ENCODE results near the gene CTNNB1. TPM values are rescaled to one million over a fixed set of nuclear protein-coding genes. Genes with fewer than 3 reads are reported as not detected.

CTNNB1 gene
- total and polyA plus RNA-seq, 2 experiments from 2014 or later, result 89.4 to 566 TPM

DNA sequence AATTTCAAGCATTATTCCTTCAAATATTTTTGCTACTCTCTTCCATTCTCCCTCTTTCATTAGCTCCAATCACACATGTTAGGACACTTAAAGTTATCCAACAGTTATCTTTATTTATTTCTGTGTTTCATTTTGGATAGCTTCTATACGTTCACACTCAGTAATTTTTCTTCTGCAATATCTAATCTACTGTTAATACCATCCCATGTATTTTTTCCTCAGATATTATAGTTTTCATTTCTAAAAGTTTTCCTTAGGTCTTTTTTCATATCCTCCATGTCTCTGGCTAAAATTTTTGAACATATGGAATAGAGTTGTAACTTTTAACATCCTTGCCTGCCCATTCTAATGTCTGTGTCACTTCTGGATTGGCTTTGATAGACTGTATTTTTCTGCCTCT, 73.4 kb downstream of the CTNNB1 start:
- Histone ChIP-seq H3K4me3 (no peak overlapping the region), H3K27ac (ENCODE audit: low read depth) (no peak overlapping the region), H4K20me1 (replicated peaks; ENCODE audit: insufficient read depth) (no peaks in the 10 kb centered on the region), H2AFZ (no peak overlapping the region), H3K4me2 (no peak overlapping the region), H3K4me1 (ENCODE audit: insufficient read depth) (no peaks in the 10 kb centered on the region; the same call in 1 of the 2 replicates), H3K79me2 (replicated peaks; ENCODE audit: insufficient read depth) (no peaks in the 10 kb centered on the region), H3K27me3 (ENCODE audit: insufficient read depth) (no peaks in the 10 kb centered on the region), H3K9me2 (ENCODE audit: insufficient read depth) (0 out of 2 replicates have a peak, but pooled peaks cover 6% of the 10 kb centered on the region), H3K36me3 (ENCODE audit: insufficient read depth) (0 out of 2 replicates have a peak, but pooled peaks cover 3% of the 10 kb centered on the region), H3F3A (replicated peaks; ENCODE audit: low read depth) (no peaks in the 10 kb centered on the region)
- TF ChIP-seq, protein P1, sequence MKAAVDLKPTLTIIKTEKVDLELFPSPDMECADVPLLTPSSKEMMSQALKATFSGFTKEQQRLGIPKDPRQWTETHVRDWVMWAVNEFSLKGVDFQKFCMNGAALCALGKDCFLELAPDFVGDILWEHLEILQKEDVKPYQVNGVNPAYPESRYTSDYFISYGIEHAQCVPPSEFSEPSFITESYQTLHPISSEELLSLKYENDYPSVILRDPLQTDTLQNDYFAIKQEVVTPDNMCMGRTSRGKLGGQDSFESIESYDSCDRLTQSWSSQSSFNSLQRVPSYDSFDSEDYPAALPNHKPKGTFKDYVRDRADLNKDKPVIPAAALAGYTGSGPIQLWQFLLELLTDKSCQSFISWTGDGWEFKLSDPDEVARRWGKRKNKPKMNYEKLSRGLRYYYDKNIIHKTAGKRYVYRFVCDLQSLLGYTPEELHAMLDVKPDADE (IDR thresholded peaks at IDR 0.05), result no peak
- TF ChIP-seq POLR2AphosphoS5 (IDR thresholded peaks at IDR 0.05; ENCODE audit: low read depth), result no peak
- no peak for TF ChIP-seq NANOG (IDR thresholded peaks at IDR 0.05; ENCODE audit: borderline replicate concordance)
- TF ChIP-seq ZNF114 (CRISPR knock-in tag; IDR thresholded peaks at IDR 0.05), result no peak
- H3K4me1 Mint-ChIP-seq, result peaks cover under 1% of the 10 kb centered on the region; the same call in 2 of the 3 replicates
- no peak overlapping the region for H3K27ac Mint-ChIP-seq
- H3K27me3 Mint-ChIP-seq (ENCODE audit: insufficient read depth, low read depth, poor library complexity), result peaks cover 2% of the 10 kb centered on the region
- ATAC-seq (no peak), DNase-seq (ENCODE audit: low spot score) (no peak)
- peaks cover 37% of the 10 kb centered on the region for H3K36me3 Mint-ChIP-seq (ENCODE audit: low read depth)
- no peak overlapping the region for H3K4me3 Mint-ChIP-seq
- H3K9me3 Mint-ChIP-seq, result peaks cover 37% of the 10 kb centered on the region

DNA sequence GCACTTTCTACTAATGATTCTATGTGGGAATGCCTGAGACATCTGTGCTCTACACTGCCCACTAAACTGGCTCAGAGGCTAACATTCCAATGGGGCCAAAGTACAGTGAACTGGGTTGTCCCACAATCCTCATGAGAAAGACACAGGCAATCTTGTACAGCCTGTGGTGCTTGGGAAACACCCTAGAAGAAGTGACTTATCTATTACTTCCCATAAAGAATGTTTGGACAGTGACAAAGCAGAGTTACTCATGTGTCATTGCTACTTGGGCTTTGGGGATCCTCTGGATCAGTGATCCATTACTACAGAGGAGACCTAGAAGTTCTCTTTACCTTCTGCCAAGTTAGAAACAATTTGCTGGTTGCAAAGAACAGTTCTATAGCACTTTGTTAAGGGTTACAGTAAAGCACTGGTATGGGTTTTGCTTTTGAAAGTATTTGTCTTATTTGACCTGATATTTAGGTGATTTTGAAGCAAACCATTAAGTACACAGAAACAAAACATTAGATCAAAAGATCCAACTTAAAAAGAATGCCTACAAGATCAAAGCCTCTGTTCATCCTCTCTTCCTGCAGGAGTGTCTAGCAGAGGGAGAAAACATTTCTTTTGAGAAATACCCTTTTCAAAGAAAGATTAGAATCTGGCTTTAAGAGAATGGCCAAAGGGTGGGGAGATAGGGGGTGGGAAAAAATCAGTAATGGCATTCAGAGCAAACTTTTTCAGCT, 75.8 kb downstream of the CTNNB1 start:
- no peak overlapping the region for H3K27ac Mint-ChIP-seq
- peaks cover 37% of the 10 kb centered on the region for H3K36me3 Mint-ChIP-seq (ENCODE audit: low read depth)
- DNase-seq (ENCODE audit: low spot score) (no peak), ATAC-seq (no peak)
- no peak overlapping the region for H3K4me3 ChIP-seq
- H3K9me2 ChIP-seq (ENCODE audit: insufficient read depth), result no peaks in the 10 kb centered on the region
- no peaks in the 10 kb centered on the region for H3K79me2 ChIP-seq (replicated peaks; ENCODE audit: insufficient read depth)
- H3K27ac ChIP-seq (ENCODE audit: low read depth), result no peak overlapping the region
- H3K4me2 ChIP-seq, result no peak overlapping the region
- H3K36me3 ChIP-seq (ENCODE audit: insufficient read depth), result 0 out of 2 replicates have a peak, but pooled peaks cover 3% of the 10 kb centered on the region
- H3K9me3 Mint-ChIP-seq, result peaks cover 37% of the 10 kb centered on the region
- H3K4me3 Mint-ChIP-seq, result no peak overlapping the region
- peaks cover 10% of the 10 kb centered on the region for H3K4me1 ChIP-seq (ENCODE audit: insufficient read depth)
- no peak for TF ChIP-seq STAT1 (IDR thresholded peaks at IDR 0.05; ENCODE audit: unreplicated experiment)
- TF ChIP-seq, protein P2, sequence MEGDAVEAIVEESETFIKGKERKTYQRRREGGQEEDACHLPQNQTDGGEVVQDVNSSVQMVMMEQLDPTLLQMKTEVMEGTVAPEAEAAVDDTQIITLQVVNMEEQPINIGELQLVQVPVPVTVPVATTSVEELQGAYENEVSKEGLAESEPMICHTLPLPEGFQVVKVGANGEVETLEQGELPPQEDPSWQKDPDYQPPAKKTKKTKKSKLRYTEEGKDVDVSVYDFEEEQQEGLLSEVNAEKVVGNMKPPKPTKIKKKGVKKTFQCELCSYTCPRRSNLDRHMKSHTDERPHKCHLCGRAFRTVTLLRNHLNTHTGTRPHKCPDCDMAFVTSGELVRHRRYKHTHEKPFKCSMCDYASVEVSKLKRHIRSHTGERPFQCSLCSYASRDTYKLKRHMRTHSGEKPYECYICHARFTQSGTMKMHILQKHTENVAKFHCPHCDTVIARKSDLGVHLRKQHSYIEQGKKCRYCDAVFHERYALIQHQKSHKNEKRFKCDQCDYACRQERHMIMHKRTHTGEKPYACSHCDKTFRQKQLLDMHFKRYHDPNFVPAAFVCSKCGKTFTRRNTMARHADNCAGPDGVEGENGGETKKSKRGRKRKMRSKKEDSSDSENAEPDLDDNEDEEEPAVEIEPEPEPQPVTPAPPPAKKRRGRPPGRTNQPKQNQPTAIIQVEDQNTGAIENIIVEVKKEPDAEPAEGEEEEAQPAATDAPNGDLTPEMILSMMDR (conservative IDR thresholded peaks at IDR 0.05; ENCODE audit: low read depth in 2 of 2), result no peak
- TF ChIP-seq, protein P3, sequence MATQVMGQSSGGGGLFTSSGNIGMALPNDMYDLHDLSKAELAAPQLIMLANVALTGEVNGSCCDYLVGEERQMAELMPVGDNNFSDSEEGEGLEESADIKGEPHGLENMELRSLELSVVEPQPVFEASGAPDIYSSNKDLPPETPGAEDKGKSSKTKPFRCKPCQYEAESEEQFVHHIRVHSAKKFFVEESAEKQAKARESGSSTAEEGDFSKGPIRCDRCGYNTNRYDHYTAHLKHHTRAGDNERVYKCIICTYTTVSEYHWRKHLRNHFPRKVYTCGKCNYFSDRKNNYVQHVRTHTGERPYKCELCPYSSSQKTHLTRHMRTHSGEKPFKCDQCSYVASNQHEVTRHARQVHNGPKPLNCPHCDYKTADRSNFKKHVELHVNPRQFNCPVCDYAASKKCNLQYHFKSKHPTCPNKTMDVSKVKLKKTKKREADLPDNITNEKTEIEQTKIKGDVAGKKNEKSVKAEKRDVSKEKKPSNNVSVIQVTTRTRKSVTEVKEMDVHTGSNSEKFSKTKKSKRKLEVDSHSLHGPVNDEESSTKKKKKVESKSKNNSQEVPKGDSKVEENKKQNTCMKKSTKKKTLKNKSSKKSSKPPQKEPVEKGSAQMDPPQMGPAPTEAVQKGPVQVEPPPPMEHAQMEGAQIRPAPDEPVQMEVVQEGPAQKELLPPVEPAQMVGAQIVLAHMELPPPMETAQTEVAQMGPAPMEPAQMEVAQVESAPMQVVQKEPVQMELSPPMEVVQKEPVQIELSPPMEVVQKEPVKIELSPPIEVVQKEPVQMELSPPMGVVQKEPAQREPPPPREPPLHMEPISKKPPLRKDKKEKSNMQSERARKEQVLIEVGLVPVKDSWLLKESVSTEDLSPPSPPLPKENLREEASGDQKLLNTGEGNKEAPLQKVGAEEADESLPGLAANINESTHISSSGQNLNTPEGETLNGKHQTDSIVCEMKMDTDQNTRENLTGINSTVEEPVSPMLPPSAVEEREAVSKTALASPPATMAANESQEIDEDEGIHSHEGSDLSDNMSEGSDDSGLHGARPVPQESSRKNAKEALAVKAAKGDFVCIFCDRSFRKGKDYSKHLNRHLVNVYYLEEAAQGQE (IDR thresholded peaks at IDR 0.05; ENCODE audit: unreplicated experiment), result no peak
- no peak for TF ChIP-seq ZNF331 (CRISPR knock-in tag; IDR thresholded peaks at IDR 0.05; ENCODE audit: low read depth)
- no peak for TF ChIP-seq JUNB (IDR thresholded peaks at IDR 0.05; ENCODE audit: unreplicated experiment)
- TF ChIP-seq EZH2 (IDR thresholded peaks at IDR 0.05; ENCODE audit: low read depth, unreplicated experiment), result no peak
- no peak for TF ChIP-seq CREB1 (CRISPR knock-in tag; IDR thresholded peaks at IDR 0.05; ENCODE audit: low read depth)
- TF ChIP-seq EZH2phosphoT487 (IDR thresholded peaks at IDR 0.05; ENCODE audit: unreplicated experiment), result no peak
- no peak for TF ChIP-seq POLR2AphosphoS5 (IDR thresholded peaks at IDR 0.05; ENCODE audit: low read depth)
- no peak for TF ChIP-seq ZNF114 (CRISPR knock-in tag; IDR thresholded peaks at IDR 0.05)
- TF ChIP-seq, protein P1 (IDR thresholded peaks at IDR 0.05), result no peak
- no peak for TF ChIP-seq NANOG (IDR thresholded peaks at IDR 0.05; ENCODE audit: borderline replicate concordance)
- H2AFZ ChIP-seq, result no peak overlapping the region
- no peaks in the 10 kb centered on the region for H4K20me1 ChIP-seq (replicated peaks; ENCODE audit: insufficient read depth)
- no peaks in the 10 kb centered on the region for H3K27me3 ChIP-seq (ENCODE audit: insufficient read depth)
- peaks cover 2% of the 10 kb centered on the region for H3K27me3 Mint-ChIP-seq (ENCODE audit: insufficient read depth, low read depth, poor library complexity)
- H3K4me1 Mint-ChIP-seq, result peaks cover 6% of the 10 kb centered on the region; the same call in 2 of the 3 replicates
- H3F3A ChIP-seq (replicated peaks; ENCODE audit: low read depth), result no peaks in the 10 kb centered on the region
